ENCODE data around the gene ACOXL. TPM values are rescaled to one million over a fixed set of nuclear protein-coding genes. Genes with fewer than 3 reads are reported as not detected.

The ACOXL gene
- total and polyA plus RNA-seq, 9 of the 15 experiments (the other 6 are each of a cell fraction or from before 2014, with no cell fraction given) = 0.31 to 0.56 TPM; not detected in 7

GRCh38 chr2:111126581-111126980 is 394.2 kb downstream of the ACOXL start:
- H3K36me3 ChIP-seq (ENCODE audit: control insufficient read depth, insufficient read depth, low read length) = peaks cover 70% of the 10 kb centered on the region
- FAIRE-seq = no peak

GRCh38 chr2:111127351-111127750 is 395.0 kb downstream of the ACOXL start:
- H3K36me3 ChIP-seq (ENCODE audit: control insufficient read depth, insufficient read depth, low read length) = peaks cover 78% of the 10 kb centered on the region
- no peaks in the 10 kb centered on the region for H3K27me3 ChIP-seq (ENCODE audit: control insufficient read depth in 2 of 2, insufficient read depth in 2 of 2, low read length in 2 of 2)
- peaks cover 44% of the 10 kb centered on the region for H3K79me2 ChIP-seq (ENCODE audit: control insufficient read depth, insufficient read depth, low read length)
- no TSS peak for BruUV-seq (replicated peaks)
- H3K4me2 ChIP-seq (ENCODE audit: insufficient read depth, low read length) = no peak overlapping the region
- intact Hi-C loops (cut with micrococcal nuclease) = no loop called here
- no peak overlapping the region for H3K9ac ChIP-seq (ENCODE audit: insufficient read depth in 1 of 2, low read depth in 2 of 2, low read length in 2 of 2)
- no peaks in the 10 kb centered on the region for H3K9me3 ChIP-seq (replicated peaks; ENCODE audit: control insufficient read depth, insufficient read depth, low read depth, low read length)
- no peak overlapping the region for H3K27ac ChIP-seq (ENCODE audit: extremely low read depth, low read depth, low read length)
- in situ Hi-C loops (cut with MboI) = no loop called here
- DNase-seq (ENCODE audit: extremely low read depth in 1 of 4, low spot score in 3 of 4) (no peak), ATAC-seq (no peak), FAIRE-seq (no peak)
- H2AFZ ChIP-seq (ENCODE audit: low read depth, low read length) = no peak overlapping the region
- ChIA-PET CTCF (ENCODE audit: low intra/inter-chr PET ratio) (no interaction called here), POLR2A (no interaction called here)
- H4K20me1 ChIP-seq (replicated peaks; ENCODE audit: control insufficient read depth, insufficient read depth, low read length) = peaks cover 10% of the 10 kb centered on the region
- H3K9me1 ChIP-seq (ENCODE audit: control insufficient read depth, insufficient read depth, low read length) = no peaks in the 10 kb centered on the region
- 84% methylated on average over 3 of the region's 4 CpGs for WGBS (ENCODE audit: insufficient coverage, low coverage, missing lambda C conversion rate)
- H3K4me1 ChIP-seq (replicated peaks in 1 of 2; ENCODE audit: control insufficient read depth in 2 of 2, insufficient read depth in 2 of 2, low read length in 2 of 2) = peaks cover 4 to 14% of the 10 kb centered on the region in 2 experiments; a peak in 4 of 5 replicates
- no peak overlapping the region for H3K4me3 ChIP-seq
- TF ChIP-seq RBM25 (IDR thresholded peaks at IDR 0.05; ENCODE audit: low read depth, low read length, severe bottlenecking) (no peak), GTF2A2 (tag; IDR thresholded peaks at IDR 0.05) (no peak), SRSF1 (IDR thresholded peaks at IDR 0.05; ENCODE audit: low read depth, low read length) (no peak), ZBTB34 (CRISPR knock-in tag; IDR thresholded peaks at IDR 0.05) (no peak), FUS (optimal IDR thresholded peaks at IDR 0.05; ENCODE audit: low read depth, low read length) (no peak), NCOR1 (IDR thresholded peaks at IDR 0.05) (no peak), NFE2 (IDR thresholded peaks at IDR 0.05; ENCODE audit: low read depth) (no peak), BRF1 (IDR thresholded peaks at IDR 0.05; ENCODE audit: borderline replicate concordance, extremely low read depth, insufficient read length) (no peak), SMARCA4 (IDR thresholded peaks at IDR 0.05) (no peak), CHCHD3 (CRISPR knock-in tag; IDR thresholded peaks at IDR 0.05) (no peak), CBX3 (IDR thresholded peaks at IDR 0.05; ENCODE audit: borderline replicate concordance in 1 of 2, low read length in 2 of 2) (no peak), CBX2 (IDR thresholded peaks at IDR 0.05; ENCODE audit: insufficient read depth, low read length, poor library complexity, severe bottlenecking) (no peak)

More at GRCh38 chr2:111126581-111126980, 394.2 kb downstream of the ACOXL start:
- no TSS peak for BruUV-seq (replicated peaks)
- H3K9me3 ChIP-seq (replicated peaks; ENCODE audit: control insufficient read depth, insufficient read depth, low read depth, low read length) = no peaks in the 10 kb centered on the region
- H3K79me2 ChIP-seq (ENCODE audit: control insufficient read depth, insufficient read depth, low read length) = peaks cover 45% of the 10 kb centered on the region
- no peak overlapping the region for H3K4me2 ChIP-seq (ENCODE audit: insufficient read depth, low read length)
- H3K27me3 ChIP-seq (ENCODE audit: control insufficient read depth in 2 of 2, insufficient read depth in 2 of 2, low read length in 2 of 2) = no peaks in the 10 kb centered on the region
- H3K4me3 ChIP-seq = no peak overlapping the region
- H2AFZ ChIP-seq (ENCODE audit: low read depth, low read length) = no peak overlapping the region
- H3K9ac ChIP-seq (ENCODE audit: insufficient read depth in 1 of 2, low read depth in 2 of 2, low read length in 2 of 2) = no peak overlapping the region
- ATAC-seq (no peak), DNase-seq (ENCODE audit: extremely low read depth in 1 of 4, low spot score in 3 of 4) (no peak)
- in situ Hi-C loops (cut with MboI) (no loop called here), intact Hi-C loops (cut with micrococcal nuclease) (no loop called here)
- H3K9me1 ChIP-seq (ENCODE audit: control insufficient read depth, insufficient read depth, low read length) = no peaks in the 10 kb centered on the region
- peaks cover 4 to 21% of the 10 kb centered on the region in 2 experiments; a peak in 4 of 5 replicates for H3K4me1 ChIP-seq (replicated peaks in 1 of 2; ENCODE audit: control insufficient read depth in 2 of 2, insufficient read depth in 2 of 2, low read length in 2 of 2)
- ChIA-PET POLR2A (no interaction called here), CTCF (ENCODE audit: low intra/inter-chr PET ratio) (no interaction called here)
- H3K27ac ChIP-seq (ENCODE audit: extremely low read depth, low read depth, low read length) = no peak overlapping the region
- WGBS (ENCODE audit: insufficient coverage, low coverage, missing lambda C conversion rate) = 91% methylated on average over 1 of the region's 1 CpG
- H4K20me1 ChIP-seq (replicated peaks; ENCODE audit: control insufficient read depth, insufficient read depth, low read length) = peaks cover 10% of the 10 kb centered on the region
- TF ChIP-seq HMG20B (CRISPR knock-in tag; IDR thresholded peaks at IDR 0.05) = no peak
- TF ChIP-seq ZNF766 (CRISPR knock-in tag; conservative IDR thresholded peaks at IDR 0.05) = no peak
- TF ChIP-seq ZZZ3 (IDR thresholded peaks at IDR 0.05) = no peak
- TF ChIP-seq ADNP (tag; IDR thresholded peaks at IDR 0.05) = no peak
- TF ChIP-seq MXD1 (CRISPR knock-in tag; IDR thresholded peaks at IDR 0.05; ENCODE audit: borderline replicate concordance, poor library complexity, severe bottlenecking) = no peak
- no peak for TF ChIP-seq ZNF707 (CRISPR knock-in tag; conservative IDR thresholded peaks at IDR 0.05)
- no peak for TF ChIP-seq TSC22D4 (tag; IDR thresholded peaks at IDR 0.05)
- no peak for TF ChIP-seq CBX8 (IDR thresholded peaks at IDR 0.05; ENCODE audit: borderline replicate concordance, extremely low read depth, low read depth, low read length, poor library complexity, severe bottlenecking)
- 0 out of 2 replicates have a peak, but pooled peaks have one; percentile 9 for TF ChIP-seq ZNF316 (IDR thresholded peaks at IDR 0.05)

Measured in K562 (cell line).